ENCODE results near the gene CIART.
"Not testable (repeated sequence)": the region's sequence is repeated elsewhere in the genome, so short reads cannot be mapped to it uniquely, and the experiment has no call there.

CIART gene

DNA sequence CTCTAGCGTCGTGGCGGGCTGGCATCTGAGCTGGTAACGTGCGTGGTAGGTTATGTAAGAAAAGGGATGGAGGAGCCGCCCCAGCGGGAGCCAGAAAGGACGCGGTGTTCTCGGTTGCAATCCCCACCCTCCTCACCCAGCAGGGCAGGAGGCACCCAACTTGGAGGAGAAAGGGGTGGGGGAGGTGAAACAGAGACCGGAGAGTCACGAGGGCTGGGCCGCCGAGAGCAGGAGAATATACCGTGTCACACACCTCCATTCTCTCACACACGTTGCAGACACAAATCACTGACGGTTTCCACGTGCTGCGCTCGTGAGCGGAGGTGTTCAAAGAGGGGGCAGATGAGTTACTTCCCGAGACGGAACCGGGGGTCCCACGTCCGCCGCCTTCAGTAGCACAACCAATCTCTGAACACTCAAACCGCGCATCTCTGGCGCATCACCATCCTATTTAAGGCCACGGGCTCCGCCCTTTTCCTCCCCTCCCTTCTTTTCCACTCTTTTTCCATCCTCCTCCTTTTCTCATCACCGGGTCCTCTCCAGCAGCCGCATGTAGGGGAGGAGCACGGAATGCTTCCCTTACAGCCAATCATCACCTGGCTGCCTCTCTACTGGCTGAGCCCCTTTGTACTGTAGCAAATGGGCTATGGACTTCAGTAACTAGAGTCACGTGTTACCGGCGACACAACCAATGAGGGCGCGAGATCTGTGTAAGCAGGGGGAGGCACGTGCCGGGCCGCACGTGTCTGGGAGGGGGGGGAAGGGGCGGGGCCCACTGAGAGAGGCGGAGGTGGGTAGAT, at the start of gene CIART:
CIART (plus strand) TSS at position 797 of the 800 bp plus-strand sequence. CDS start 714 bp downstream, outside the sequence.
- peak; percentile 96 for DNase-seq

- DNase-seq: not testable (repeated sequence)
These were observed 49.4 kb upstream of the CIART start for GRCh38 chr1:150232921-150233320.

GRCh38 chr1:150233359-150234308, 48.7 kb upstream of the CIART start:
- no peak for DNase-seq

DNA sequence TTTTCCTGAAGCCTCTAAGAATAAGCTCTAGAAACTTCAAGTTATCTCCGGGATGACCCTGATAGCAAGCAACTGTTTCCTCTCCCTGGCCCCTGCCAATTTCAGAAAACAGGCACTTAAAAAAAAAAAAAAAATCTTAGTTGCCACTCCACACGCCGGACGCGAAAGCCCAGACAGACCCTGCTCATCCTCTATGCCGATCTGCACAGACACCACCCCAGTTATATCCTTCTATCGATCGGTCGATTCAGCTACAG, 48.1 kb upstream of the CIART start:
- no peak for DNase-seq

GRCh38 chr1:150234566-150235293, 47.6 kb upstream of the CIART start:
- peak; percentile 55 for DNase-seq

DNA sequence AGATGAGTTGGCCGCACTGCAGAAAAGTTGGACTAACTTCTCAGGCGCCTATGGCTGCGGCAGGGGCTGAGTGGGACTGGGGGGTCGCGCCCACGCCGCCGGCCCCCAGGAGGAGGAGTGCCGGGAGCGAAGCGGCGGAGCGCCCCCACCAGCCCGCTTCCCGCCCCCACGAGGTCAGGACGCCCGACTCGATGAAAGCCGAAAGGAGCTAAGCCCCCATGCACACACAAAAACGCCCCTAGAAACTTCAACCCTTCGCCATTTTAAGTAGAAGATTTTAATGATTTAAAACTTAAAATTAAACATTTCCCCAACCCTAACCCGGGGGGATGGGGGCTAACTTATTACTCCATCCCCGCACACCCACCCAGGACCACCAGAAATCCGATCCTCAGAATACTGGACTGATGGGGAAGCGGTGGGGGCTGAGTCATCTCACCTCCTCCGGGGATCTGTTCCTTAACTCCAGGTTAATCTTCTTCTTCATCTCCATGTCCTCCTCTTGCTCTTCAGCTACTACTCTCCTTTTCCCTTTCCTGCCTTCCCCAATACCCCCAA, 47.0 kb upstream of the CIART start:
- DNase-seq: no peak

- DNase-seq: peak; percentile 94
These were observed 46.3 kb upstream of the CIART start, which contains the start of gene ANP32E for GRCh38 chr1:150235852-150236613. ANP32E (minus strand) TSS chr1:150236112; CDS start chr1:150235786, 326 bp downstream.

GRCh38 chr1:150236614-150237100, 45.7 kb upstream of the CIART start:
- no peak for DNase-seq

DNA sequence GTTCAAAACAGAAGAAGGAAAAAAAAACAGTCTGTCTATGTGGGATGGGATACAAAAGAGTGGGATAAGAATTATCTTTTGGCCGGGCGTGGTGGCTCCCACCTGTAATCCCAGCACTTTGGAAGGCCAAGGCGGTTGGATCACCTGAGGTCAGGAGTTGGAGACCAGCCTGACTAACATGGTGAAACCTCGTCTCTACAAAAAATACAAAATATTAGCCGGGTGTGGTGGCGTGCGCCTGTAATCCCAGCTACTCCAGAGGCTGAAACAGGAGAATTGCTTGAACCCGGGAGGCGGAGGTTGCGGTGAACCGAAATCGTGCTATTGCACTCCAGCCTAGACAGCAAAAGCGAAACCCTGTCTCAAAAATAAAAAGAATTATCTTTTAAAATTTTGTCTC, 45.2 kb upstream of the CIART start:
- not testable (repeated sequence) for DNase-seq

DNA sequence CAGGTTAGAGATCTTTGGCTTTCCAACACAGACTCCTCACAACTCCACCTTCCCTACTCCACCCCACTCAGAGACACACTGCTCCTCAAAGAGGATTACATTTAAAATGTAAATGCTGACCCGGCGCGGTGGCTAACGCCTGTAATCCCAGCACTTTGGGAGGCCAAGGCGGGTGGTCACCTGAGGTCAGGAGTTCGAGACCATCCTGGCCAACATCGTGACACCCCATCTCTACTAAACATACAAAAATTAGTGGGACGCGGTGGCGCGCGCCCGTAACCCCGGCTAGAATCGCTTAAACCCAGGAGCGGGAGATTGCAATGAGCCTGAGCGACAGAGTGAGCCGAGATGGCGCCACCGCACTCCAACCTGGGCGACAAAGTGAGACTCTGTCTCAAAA, 44.6 kb upstream of the CIART start:
- DNase-seq: no peak

GRCh38 chr1:150243003-150243402, 39.4 kb upstream of the CIART start:
- DNase-seq: no peak

DNA sequence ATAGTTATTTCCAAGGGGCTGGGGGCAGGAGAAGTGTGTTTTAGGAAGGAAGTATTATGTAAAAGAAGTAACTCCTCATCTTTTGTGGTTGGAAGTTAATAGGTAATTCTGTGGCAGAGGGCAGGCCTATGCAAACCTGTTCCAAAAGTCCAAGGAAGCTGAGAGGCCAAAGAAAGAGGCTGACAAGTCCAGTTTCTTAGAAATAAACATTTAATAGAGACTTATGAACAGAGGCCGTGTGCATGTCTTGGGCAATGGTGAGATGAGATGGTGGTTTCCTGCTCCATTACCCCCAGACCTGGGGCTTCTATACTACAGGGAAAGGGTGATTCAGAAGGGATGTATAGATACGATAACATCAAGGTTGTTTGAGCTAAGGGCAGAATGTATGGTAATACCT, 32.4 kb upstream of the CIART start:
- DNase-seq: no peak

DNA sequence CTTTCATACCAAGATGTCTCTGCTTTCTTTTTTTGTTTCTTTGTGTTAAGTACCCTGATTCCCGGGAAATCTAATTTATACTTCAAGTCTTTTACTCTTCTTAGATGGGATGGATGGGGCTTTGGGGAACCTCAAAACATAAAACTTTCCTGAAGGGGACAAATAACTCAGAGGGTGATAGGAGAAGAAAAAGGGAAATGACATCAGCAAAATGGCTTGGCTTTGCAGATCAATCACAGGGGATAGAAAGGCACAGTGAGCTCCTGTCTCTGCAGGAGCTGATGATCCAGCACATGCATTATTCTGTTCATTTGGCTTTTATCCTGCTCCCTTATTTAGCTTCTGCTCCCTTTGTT, 26.2 kb upstream of the CIART start:
- no peak for DNase-seq

GRCh38 chr1:150256554-150257341, 25.6 kb upstream of the CIART start:
- no peak for DNase-seq

- no peak for DNase-seq
These were observed 24.4 kb upstream of the CIART start, which contains the start of gene CA14 for GRCh38 chr1:150257624-150258585. CA14 (plus strand) TSS chr1:150257774; CDS start chr1:150258129, 355 bp downstream.

- no peak for DNase-seq
These were observed 23.1 kb upstream of the CIART start for GRCh38 chr1:150259217-150259616.

- no peak for DNase-seq
These were observed 22.3 kb upstream of the CIART start for GRCh38 chr1:150259758-150260669.

- DNase-seq: no peak
These were observed 21.0 kb upstream of the CIART start for GRCh38 chr1:150261367-150261766.

Data from T1000 (cell line).